Fibroblast of lung (primary cell): Measurements from ENCODE around the gene CABP4.

ENCODE experiments used
- EZH2 ChIP-seq: IDR thresholded peaks from 2 replicates; pipeline ENCODE4 v1.5.1; 2012; ENCODE audit warnings: low read length, control low read depth, mild to moderate bottlenecking; ENCODE audit errors: missing control alignments
- TF ChIP-seq, protein P1 (sequence below), 2 donors: IDR thresholded peaks in 1 of 2; conservative IDR thresholded peaks in 1 of 2; 1 replicate in 1 of 2; 2 replicates in 1 of 2; pipeline ENCODE4 v1.5.1; 2011 to 2012; ENCODE audit warnings: low read length in 2 of 2, control low read depth in 1 of 2, inconsistent platforms in 1 of 2, low read depth in 1 of 2, mild to moderate bottlenecking in 1 of 2

DNA sequence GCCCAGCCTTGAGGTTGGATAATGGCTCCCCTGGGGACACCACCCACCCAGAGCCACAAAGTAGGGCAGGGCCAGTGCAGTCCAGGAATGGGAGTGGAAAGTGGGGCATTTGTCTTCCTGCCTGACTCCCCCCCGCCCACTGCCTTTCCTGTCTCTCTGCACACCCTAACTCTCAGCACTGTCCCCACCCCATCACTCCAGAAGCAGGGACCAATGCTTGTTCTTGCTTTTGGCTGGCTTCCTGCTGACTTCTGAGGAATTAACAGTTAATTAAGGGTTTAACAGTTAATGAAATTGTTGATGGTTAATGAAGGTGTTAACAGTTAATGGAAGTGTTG is 45.3 kb downstream of the CABP4 start:
- TF ChIP-seq, protein P1, sequence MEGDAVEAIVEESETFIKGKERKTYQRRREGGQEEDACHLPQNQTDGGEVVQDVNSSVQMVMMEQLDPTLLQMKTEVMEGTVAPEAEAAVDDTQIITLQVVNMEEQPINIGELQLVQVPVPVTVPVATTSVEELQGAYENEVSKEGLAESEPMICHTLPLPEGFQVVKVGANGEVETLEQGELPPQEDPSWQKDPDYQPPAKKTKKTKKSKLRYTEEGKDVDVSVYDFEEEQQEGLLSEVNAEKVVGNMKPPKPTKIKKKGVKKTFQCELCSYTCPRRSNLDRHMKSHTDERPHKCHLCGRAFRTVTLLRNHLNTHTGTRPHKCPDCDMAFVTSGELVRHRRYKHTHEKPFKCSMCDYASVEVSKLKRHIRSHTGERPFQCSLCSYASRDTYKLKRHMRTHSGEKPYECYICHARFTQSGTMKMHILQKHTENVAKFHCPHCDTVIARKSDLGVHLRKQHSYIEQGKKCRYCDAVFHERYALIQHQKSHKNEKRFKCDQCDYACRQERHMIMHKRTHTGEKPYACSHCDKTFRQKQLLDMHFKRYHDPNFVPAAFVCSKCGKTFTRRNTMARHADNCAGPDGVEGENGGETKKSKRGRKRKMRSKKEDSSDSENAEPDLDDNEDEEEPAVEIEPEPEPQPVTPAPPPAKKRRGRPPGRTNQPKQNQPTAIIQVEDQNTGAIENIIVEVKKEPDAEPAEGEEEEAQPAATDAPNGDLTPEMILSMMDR (conservative IDR thresholded peaks at IDR 0.05 in 1 of 2, IDR thresholded peaks at IDR 0.05 in 1 of 2; ENCODE audit: low read depth in 1 of 2, low read length in 2 of 2), result no peak
- TF ChIP-seq EZH2, result no peak
